PC-3 (cell line): ENCODE measurements around the gene GALNTL6. TPM values are rescaled to one million over a fixed set of nuclear protein-coding genes. Genes with fewer than 3 reads are reported as not detected.

ENCODE experiments used
- ATAC-seq: fragments of 200-7000 bp; cut with Tn5 transposase; 2 replicates; pipeline ENCODE4 v1.9.1; 2020; ENCODE audit warnings: mild to moderate bottlenecking, moderate library complexity
- BruUV-seq: library from RNA; stranded (reverse); fragments of 400-500 nt; replicated peaks from 2 replicates; lab custom pipeline; 2021; lab: Mats Ljungman, UMichigan
- CTCF ChIA-PET: fragments of 300-600 bp; sonication (Branson Sonifier 250); formaldehyde crosslinking; loops from one replicate; lab custom pipeline; 2022; ENCODE audit warnings: antibody characterized with exemption; lab: Charles Lee
- POLR2A ChIA-PET: fragments of 300-600 bp; sonication (Branson Sonifier 250); formaldehyde crosslinking; loops from one replicate; lab custom pipeline; 2022; ENCODE audit warnings: antibody characterized with exemption; ENCODE audit not compliant: unreplicated experiment; lab: Charles Lee
- DNase-seq: peaks from one replicate; pipeline ENCODE4 v3.0.0-alpha.2; 2015
- H2AFZ ChIP-seq: fragments of 300-600 bp; sonication (generic); 2 replicates; pipeline ENCODE4 v1.6.0; 2016; ENCODE audit warnings: antibody characterized with exemption, low read length
- H3F3A ChIP-seq: fragments of 300-600 bp; sonication (generic); one replicate; pipeline ENCODE4 v1.6.0; 2017; ENCODE audit warnings: antibody characterized with exemption, low read length, control low read depth, mild to moderate bottlenecking; ENCODE audit not compliant: unreplicated experiment
- H3K27ac ChIP-seq: fragments of 300-600 bp; sonication (generic); 2 replicates; pipeline ENCODE4 v1.5.1; 2016; ENCODE audit warnings: mild to moderate bottlenecking, low read length
- H3K27me3 ChIP-seq: fragments of 300-600 bp; sonication (generic); 2 replicates; pipeline ENCODE4 v1.6.1; 2016; ENCODE audit warnings: low read length, mixed read lengths
- H3K36me3 ChIP-seq: fragments of 300-600 bp; sonication (generic); 2 replicates; pipeline ENCODE4 v1.6.1; 2016; ENCODE audit warnings: low read depth, mixed run types, low read length, mixed read lengths
- H3K4me1 ChIP-seq: fragments of 300-600 bp; sonication (generic); 2 replicates; pipeline ENCODE4 v1.5.1; 2016; ENCODE audit warnings: low read length; ENCODE audit not compliant: insufficient read depth
- H3K4me2 ChIP-seq: fragments of 300-600 bp; sonication (generic); 2 replicates; pipeline ENCODE4 v1.6.0; 2016; ENCODE audit warnings: low read length
- H3K4me3 ChIP-seq: fragments of 300-600 bp; sonication (generic); 2 replicates; pipeline ENCODE4 v1.5.1; 2016; ENCODE audit warnings: mild to moderate bottlenecking, low read length, mixed read lengths
- H3K79me2 ChIP-seq: fragments of 300-600 bp; sonication (generic); 2 replicates; pipeline ENCODE4 v1.6.1; 2017; ENCODE audit warnings: low read length, mixed read lengths
- H3K9ac ChIP-seq: fragments of 300-600 bp; sonication (generic); 2 replicates; pipeline ENCODE4 v1.6.0; 2016; ENCODE audit warnings: mild to moderate bottlenecking, low read length
- H3K9me2 ChIP-seq: fragments of 300-600 bp; sonication (generic); replicated peaks from 2 replicates; pipeline ENCODE4 v1.6.1; 2016; ENCODE audit warnings: mixed run types, low read length, mixed read lengths
- H3K9me3 ChIP-seq: fragments of 300-600 bp; sonication (generic); 2 replicates; pipeline ENCODE4 v1.6.1; 2016; ENCODE audit warnings: low read length, mixed read lengths
- H4K20me1 ChIP-seq: fragments of 300-600 bp; sonication (generic); 2 replicates; pipeline ENCODE4 v1.6.1; 2016; ENCODE audit warnings: low read length, mixed read lengths
- CTCF ChIP-seq: fragments of 300-600 bp; sonication (generic); conservative IDR thresholded peaks from 2 replicates; pipeline ENCODE4 v1.5.1; 2017; ENCODE audit warnings: antibody characterized with exemption, low read depth, mild to moderate bottlenecking, low read length
- EZH2 ChIP-seq: fragments of 300-600 bp; sonication (generic); IDR thresholded peaks from one replicate; pipeline ENCODE4 v1.6.1; 2017; ENCODE audit warnings: antibody characterized with exemption, mild to moderate bottlenecking, low read length; ENCODE audit not compliant: unreplicated experiment
- EZH2phosphoT487 ChIP-seq: fragments of 300-600 bp; sonication (generic); IDR thresholded peaks from 2 replicates; pipeline ENCODE4 v1.6.1; 2018; ENCODE audit warnings: mild to moderate bottlenecking, antibody characterized with exemption, low read length, borderline replicate concordance
- intact Hi-C: fragments of 100-400 bp; cut with micrococcal nuclease; formaldehyde crosslinking; loops from 2 replicates; pipeline ENCODE4 v1.9.0; 2023
- total RNA-seq: library from RNA; depleted of rRNA; stranded (reverse); fragments of >200 nt; gene quantifications from 2 replicates; pipeline ENCODE4 v1.2.3, GENCODE V29; 2014

The GALNTL6 gene
- total RNA-seq, 1 experiment from 2014 or later = not detected

GRCh38 chr4:172691552-172691951, 878.3 kb downstream of the GALNTL6 start:
- Histone ChIP-seq H3K9ac (no peak overlapping the region), H4K20me1 (no peaks in the 10 kb centered on the region), H3K4me1 (no peaks in the 10 kb centered on the region), H2AFZ (no peak overlapping the region), H3K4me2 (no peak overlapping the region), H3K9me2 (no peaks in the 10 kb centered on the region), H3F3A (no peaks in the 10 kb centered on the region), H3K27me3 (no peaks in the 10 kb centered on the region), H3K36me3 (no peaks in the 10 kb centered on the region), H3K9me3 (no peaks in the 10 kb centered on the region), H3K79me2 (no peaks in the 10 kb centered on the region), H3K4me3 (no peak overlapping the region), H3K27ac (no peak overlapping the region)
- ATAC-seq (no peak), DNase-seq (no peak)
- intact Hi-C loops = no loop called here
- ChIA-PET POLR2A (no interaction called here), CTCF (no interaction called here)
- no TSS peak for BruUV-seq
- TF ChIP-seq CTCF = no peak
- no peak for TF ChIP-seq EZH2
- TF ChIP-seq EZH2phosphoT487 = no peak

GRCh38 chr4:172692701-172693100, 879.5 kb downstream of the GALNTL6 start:
- H3F3A ChIP-seq = no peaks in the 10 kb centered on the region
- no peak overlapping the region for H3K4me3 ChIP-seq
- ATAC-seq (peak; percentile 37; the same call in 1 of the 2 replicates), DNase-seq (peak; percentile 54)
- ChIA-PET CTCF (no interaction called here), POLR2A (no interaction called here)
- no peaks in the 10 kb centered on the region for H4K20me1 ChIP-seq
- no peak overlapping the region for H3K4me2 ChIP-seq
- no peaks in the 10 kb centered on the region for H3K79me2 ChIP-seq
- H3K9me2 ChIP-seq = no peaks in the 10 kb centered on the region
- no peak for TF ChIP-seq EZH2phosphoT487
- TF ChIP-seq CTCF = no peak
- TF ChIP-seq EZH2 = no peak
- no peaks in the 10 kb centered on the region for H3K9me3 ChIP-seq
- intact Hi-C loops = no loop called here
- H3K36me3 ChIP-seq = no peaks in the 10 kb centered on the region
- no peak overlapping the region for H3K27ac ChIP-seq
- no TSS peak for BruUV-seq
- H3K9ac ChIP-seq = no peak overlapping the region
- no peaks in the 10 kb centered on the region for H3K27me3 ChIP-seq
- no peak overlapping the region for H2AFZ ChIP-seq
- H3K4me1 ChIP-seq = no peaks in the 10 kb centered on the region

- intact Hi-C loops = no loop called here
- no peak for DNase-seq
- no peaks in the 10 kb centered on the region for H3K9me3 ChIP-seq
- no peaks in the 10 kb centered on the region for H3K36me3 ChIP-seq
- H3K9me2 ChIP-seq = no peaks in the 10 kb centered on the region
- H3K4me2 ChIP-seq = no peak overlapping the region
- H3K9ac ChIP-seq = no peak overlapping the region
- no peaks in the 10 kb centered on the region for H3F3A ChIP-seq
- CTCF ChIA-PET = no interaction called here
- no TSS peak for BruUV-seq
- no peak for ATAC-seq
- H2AFZ ChIP-seq = no peak overlapping the region
- no peaks in the 10 kb centered on the region for H3K79me2 ChIP-seq
- POLR2A ChIA-PET = no interaction called here
- no peaks in the 10 kb centered on the region for H3K4me1 ChIP-seq
- no peaks in the 10 kb centered on the region for H4K20me1 ChIP-seq
- no peak for TF ChIP-seq CTCF
- TF ChIP-seq EZH2 = no peak
- TF ChIP-seq EZH2phosphoT487 = no peak
- H3K27me3 ChIP-seq = no peaks in the 10 kb centered on the region
- H3K4me3 ChIP-seq = no peak overlapping the region
- H3K27ac ChIP-seq = no peak overlapping the region
These were observed 885.1 kb downstream of the GALNTL6 start for GRCh38 chr4:172698256-172698655.
